ENCODE results near the gene MAGI1.
"Not testable (repeated sequence)": the region's sequence is repeated elsewhere in the genome, so short reads cannot be mapped to it uniquely, and the experiment has no call there.

The MAGI1 gene

GRCh38 chr3:65509423-65509794 lies 529.3 kb downstream of the MAGI1 start:
- H3K4me3 ChIP-seq (ENCODE audit: low read depth, low read length): not testable (repeated sequence)

GRCh38 chr3:65508750-65509422 lies 529.8 kb downstream of the MAGI1 start:
- DNase-seq (ENCODE audit: low read depth): no peak
- no peak overlapping the region for H3K4me3 ChIP-seq (ENCODE audit: low read depth, low read length)

More at GRCh38 chr3:65509423-65509794, 529.3 kb downstream of the MAGI1 start:
- not testable (repeated sequence) for DNase-seq (ENCODE audit: low read depth)

- no peak for DNase-seq (ENCODE audit: low read depth)
- H3K4me3 ChIP-seq (ENCODE audit: low read depth, low read length): no peak overlapping the region
Measured at GRCh38 chr3:65507437-65507836, 531.3 kb downstream of the MAGI1 start.

GRCh38 chr3:65503776-65504175 lies 534.9 kb downstream of the MAGI1 start:
- DNase-seq (ENCODE audit: low read depth): no peak
- no peak overlapping the region for H3K4me3 ChIP-seq (ENCODE audit: low read depth, low read length)

GRCh38 chr3:65502526-65502925 lies 536.2 kb downstream of the MAGI1 start:
- no peak for DNase-seq (ENCODE audit: low read depth)
- no peak overlapping the region for H3K4me3 ChIP-seq (ENCODE audit: low read depth, low read length)

GRCh38 chr3:65500398-65501306 lies 538.1 kb downstream of the MAGI1 start:
- no peak overlapping the region for H3K4me3 ChIP-seq (ENCODE audit: low read depth, low read length)
- DNase-seq (ENCODE audit: low read depth): no peak

GRCh38 chr3:65497846-65498245 lies 540.9 kb downstream of the MAGI1 start:
- H3K4me3 ChIP-seq (ENCODE audit: low read depth, low read length): no peak overlapping the region

GRCh38 chr3:65497236-65497635 lies 541.5 kb downstream of the MAGI1 start:
- H3K4me3 ChIP-seq (ENCODE audit: low read depth, low read length): no peak overlapping the region
- DNase-seq (ENCODE audit: low read depth): no peak

More at GRCh38 chr3:65497846-65498245, 540.9 kb downstream of the MAGI1 start:
- no peak for DNase-seq (ENCODE audit: low read depth)

- no peak for DNase-seq (ENCODE audit: low read depth)
- H3K4me3 ChIP-seq (ENCODE audit: low read depth, low read length): no peak overlapping the region
Measured at GRCh38 chr3:65493938-65494337, 544.8 kb downstream of the MAGI1 start.

- no peak overlapping the region for H3K4me3 ChIP-seq (ENCODE audit: low read depth, low read length)
- DNase-seq (ENCODE audit: low read depth): no peak
Measured at GRCh38 chr3:65493371-65493882, 545.3 kb downstream of the MAGI1 start.

- DNase-seq (ENCODE audit: low read depth): no peak
- no peak overlapping the region for H3K4me3 ChIP-seq (ENCODE audit: low read depth, low read length)
Measured at GRCh38 chr3:65492249-65492648, 546.5 kb downstream of the MAGI1 start.

GRCh38 chr3:65490114-65490513 lies 548.6 kb downstream of the MAGI1 start:
- no peak overlapping the region for H3K4me3 ChIP-seq (ENCODE audit: low read depth, low read length)
- no peak for DNase-seq (ENCODE audit: low read depth)

- no peak overlapping the region for H3K4me3 ChIP-seq (ENCODE audit: low read depth, low read length)
- no peak for DNase-seq (ENCODE audit: low read depth)
Measured at GRCh38 chr3:65489253-65489652, 549.5 kb downstream of the MAGI1 start.

- no peak for DNase-seq (ENCODE audit: low read depth)
- no peak overlapping the region for H3K4me3 ChIP-seq (ENCODE audit: low read depth, low read length)
Measured at GRCh38 chr3:65485826-65486469, 552.8 kb downstream of the MAGI1 start.

GRCh38 chr3:65484964-65485363 lies 553.8 kb downstream of the MAGI1 start:
- no peak overlapping the region for H3K4me3 ChIP-seq (ENCODE audit: low read depth, low read length)
- DNase-seq (ENCODE audit: low read depth): no peak

GRCh38 chr3:65483480-65483879 lies 555.2 kb downstream of the MAGI1 start:
- no peak overlapping the region for H3K4me3 ChIP-seq (ENCODE audit: low read depth, low read length)
- DNase-seq (ENCODE audit: low read depth): no peak

- no peak for DNase-seq (ENCODE audit: low read depth)
- no peak overlapping the region for H3K4me3 ChIP-seq (ENCODE audit: low read depth, low read length)
Measured at GRCh38 chr3:65483011-65483410, 555.7 kb downstream of the MAGI1 start.

GRCh38 chr3:65481085-65481484 lies 557.6 kb downstream of the MAGI1 start:
- H3K4me3 ChIP-seq (ENCODE audit: low read depth, low read length): no peak overlapping the region
- DNase-seq (ENCODE audit: low read depth): no peak

GRCh38 chr3:65479990-65480389 lies 558.7 kb downstream of the MAGI1 start:
- no peak overlapping the region for H3K4me3 ChIP-seq (ENCODE audit: low read depth, low read length)
- DNase-seq (ENCODE audit: low read depth): no peak
